ENCODE results near the gene PRSS3. TPM values are rescaled to one million over a fixed set of nuclear protein-coding genes. Genes with fewer than 3 reads are reported as not detected.

Gene PRSS3
- total and polyA plus RNA-seq, 9 of the 15 experiments (the other 6 are each of a cell fraction or from before 2014, with no cell fraction given): 0.35 to 0.42 TPM; not detected in 7

DNA sequence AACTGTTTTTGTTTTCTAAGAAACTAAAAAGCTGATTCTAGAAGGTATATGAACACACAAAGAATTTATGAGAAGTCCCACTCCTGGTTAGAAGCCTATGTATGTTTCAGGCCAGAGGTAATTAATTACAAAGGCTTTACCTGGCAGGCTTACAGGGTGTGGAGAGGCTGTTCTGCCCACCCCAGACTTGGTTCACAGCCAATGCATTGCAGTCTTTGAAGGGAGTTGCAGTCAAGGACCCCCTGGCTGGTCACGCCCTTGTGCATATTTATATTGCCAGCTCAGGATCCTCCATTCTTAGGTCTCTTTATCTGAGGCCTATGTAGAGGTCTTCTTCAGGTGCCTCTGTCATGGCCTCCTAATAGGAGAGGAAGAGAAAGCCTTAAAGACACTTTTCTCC, 13.6 kb upstream of the PRSS3 start:
- H3K4me1 ChIP-seq (replicated peaks in 1 of 2; ENCODE audit: control insufficient read depth in 2 of 2, insufficient read depth in 2 of 2, low read length in 2 of 2): no peaks in the 10 kb centered on the region; a peak in 1 of 5 replicates
- no peak overlapping the region for H3K4me2 ChIP-seq (ENCODE audit: insufficient read depth, low read length)
- no peak for DNase-seq (ENCODE audit: extremely low read depth in 1 of 4, low spot score in 3 of 4)
- H4K20me1 ChIP-seq (replicated peaks; ENCODE audit: control insufficient read depth, insufficient read depth, low read length): no peaks in the 10 kb centered on the region
- no peaks in the 10 kb centered on the region for H3K9me3 ChIP-seq (replicated peaks; ENCODE audit: control insufficient read depth, insufficient read depth, low read depth, low read length)
- ATAC-seq: no peak
- in situ Hi-C loops (cut with MboI): no loop called here
- no peak for TF ChIP-seq COPS2 (conservative IDR thresholded peaks at IDR 0.05)
- TF ChIP-seq GATA2 (CRISPR knock-in tag; IDR thresholded peaks at IDR 0.05): no peak
- no peak for TF ChIP-seq MCM2 (IDR thresholded peaks at IDR 0.05; ENCODE audit: low read depth)
- ChIA-PET POLR2A (no interaction called here), CTCF (ENCODE audit: low intra/inter-chr PET ratio) (no interaction called here)
- FAIRE-seq: no peak
- intact Hi-C loops (cut with micrococcal nuclease): loop anchor here (10.0 kb wide), 1 partner anchor 73 kb away; no protein-coding TSS in a partner anchor
- no peak overlapping the region for H3K4me3 ChIP-seq
- 17% methylated on average over 1 of the region's 1 CpG for WGBS (ENCODE audit: insufficient coverage, low coverage, missing lambda C conversion rate)
- no peaks in the 10 kb centered on the region for H3K79me2 ChIP-seq (ENCODE audit: control insufficient read depth, insufficient read depth, low read length)
- H3K9me1 ChIP-seq (ENCODE audit: control insufficient read depth, insufficient read depth, low read length): no peaks in the 10 kb centered on the region
- no peaks in the 10 kb centered on the region for H3K36me3 ChIP-seq (ENCODE audit: control insufficient read depth, insufficient read depth, low read length)
- peaks cover 0 to 4% of the 10 kb centered on the region in 2 experiments; a peak in 1 of 5 replicates for H3K27me3 ChIP-seq (ENCODE audit: control insufficient read depth in 2 of 2, insufficient read depth in 2 of 2, low read length in 2 of 2)
- BruUV-seq (replicated peaks): no TSS peak
- H3K9ac ChIP-seq (ENCODE audit: insufficient read depth in 1 of 2, low read depth in 2 of 2, low read length in 2 of 2): no peak overlapping the region
- H2AFZ ChIP-seq (ENCODE audit: low read depth, low read length): no peak overlapping the region
- H3K27ac ChIP-seq (ENCODE audit: extremely low read depth, low read depth, low read length): no peak overlapping the region

DNA sequence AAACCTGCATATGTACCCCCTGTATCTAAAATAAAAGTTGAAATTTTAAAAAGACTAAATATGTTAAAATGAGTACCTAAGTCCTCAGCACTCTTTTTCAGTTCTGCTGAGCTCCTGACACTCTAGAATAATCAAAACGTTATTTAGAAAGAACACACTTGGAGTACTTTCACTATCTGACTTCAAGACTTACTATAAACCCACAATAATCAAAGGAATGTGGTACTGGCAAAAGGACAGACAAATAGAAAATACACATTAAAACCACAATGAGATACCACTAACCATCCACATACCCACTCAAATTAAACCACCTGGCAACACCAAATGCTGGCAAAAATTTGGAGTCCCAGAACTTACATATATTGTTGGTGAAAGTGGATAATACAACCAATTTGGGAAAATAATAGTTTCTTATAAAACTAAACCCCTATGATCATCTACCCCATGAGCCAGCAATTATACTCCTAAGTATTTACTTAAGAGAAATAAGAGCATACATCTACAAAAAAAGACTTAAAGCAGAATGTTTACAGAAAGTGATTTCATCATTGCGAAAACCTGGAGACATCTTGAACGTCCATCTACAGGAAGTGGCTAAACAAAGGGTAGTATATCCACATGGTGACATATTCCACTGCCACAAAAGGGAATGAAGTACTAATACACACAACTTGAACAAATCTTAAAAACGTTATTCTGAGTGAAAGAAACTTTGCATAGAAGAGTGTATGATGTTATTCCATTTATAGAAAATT, 12.8 kb upstream of the PRSS3 start:
- FAIRE-seq (no peak), DNase-seq (ENCODE audit: extremely low read depth in 1 of 4, low spot score in 3 of 4) (no peak), ATAC-seq (no peak)
- ChIA-PET POLR2A (no interaction called here), CTCF (ENCODE audit: low intra/inter-chr PET ratio) (no interaction called here)
- no peaks in the 10 kb centered on the region for H3K79me2 ChIP-seq (ENCODE audit: control insufficient read depth, insufficient read depth, low read length)
- no peak overlapping the region for H2AFZ ChIP-seq (ENCODE audit: low read depth, low read length)
- H3K4me1 ChIP-seq (replicated peaks in 1 of 2; ENCODE audit: control insufficient read depth in 2 of 2, insufficient read depth in 2 of 2, low read length in 2 of 2): no peaks in the 10 kb centered on the region; a peak in 1 of 5 replicates
- WGBS (ENCODE audit: insufficient coverage, low coverage, missing lambda C conversion rate): 25% methylated on average over 4 of the region's 4 CpGs
- H3K27ac ChIP-seq (ENCODE audit: extremely low read depth, low read depth, low read length): no peak overlapping the region
- intact Hi-C loops (cut with micrococcal nuclease): loop anchor here (10.0 kb wide), 1 partner anchor 72 kb away; no protein-coding TSS in a partner anchor
- no peaks in the 10 kb centered on the region for H3K9me3 ChIP-seq (replicated peaks; ENCODE audit: control insufficient read depth, insufficient read depth, low read depth, low read length)
- no peaks in the 10 kb centered on the region for H3K36me3 ChIP-seq (ENCODE audit: control insufficient read depth, insufficient read depth, low read length)
- H4K20me1 ChIP-seq (replicated peaks; ENCODE audit: control insufficient read depth, insufficient read depth, low read length): no peaks in the 10 kb centered on the region
- peaks cover 0 to 4% of the 10 kb centered on the region in 2 experiments; a peak in 1 of 5 replicates for H3K27me3 ChIP-seq (ENCODE audit: control insufficient read depth in 2 of 2, insufficient read depth in 2 of 2, low read length in 2 of 2)
- in situ Hi-C loops (cut with MboI): no loop called here
- H3K4me2 ChIP-seq (ENCODE audit: insufficient read depth, low read length): no peak overlapping the region
- no peaks in the 10 kb centered on the region for H3K9me1 ChIP-seq (ENCODE audit: control insufficient read depth, insufficient read depth, low read length)
- no TSS peak for BruUV-seq (replicated peaks)
- H3K4me3 ChIP-seq: no peak overlapping the region
- H3K9ac ChIP-seq (ENCODE audit: insufficient read depth in 1 of 2, low read depth in 2 of 2, low read length in 2 of 2): no peak overlapping the region
- TF ChIP-seq MEIS2 (IDR thresholded peaks at IDR 0.05; ENCODE audit: partially characterized antibody) (peak; percentile 5), GABPA (tag; conservative IDR thresholded peaks at IDR 0.05; ENCODE audit: low read depth) (peak; percentile 44; the same call in 1 of the 2 replicates), MTF1 (CRISPR knock-in tag; IDR thresholded peaks at IDR 0.05; ENCODE audit: borderline replicate concordance) (no peak), CEBPG (CRISPR knock-in tag; IDR thresholded peaks at IDR 0.05) (no peak), CEBPG (tag; conservative IDR thresholded peaks at IDR 0.05 in 1 of 2, IDR thresholded peaks at IDR 0.05 in 1 of 2) (peak in 1 of 2 experiments; percentile 70; a peak in 2 of 4 replicates), COPS2 (conservative IDR thresholded peaks at IDR 0.05) (no peak), SUPT5H (IDR thresholded peaks at IDR 0.05) (no peak), ZNF785 (CRISPR knock-in tag; IDR thresholded peaks at IDR 0.05) (no peak), CHD1 (IDR thresholded peaks at IDR 0.05; ENCODE audit: low read length) (no peak), ZKSCAN8 (CRISPR knock-in tag; IDR thresholded peaks at IDR 0.05) (no peak), POLR2G (IDR thresholded peaks at IDR 0.05; ENCODE audit: low read depth, low read length) (no peak), ZNF780A (CRISPR knock-in tag; IDR thresholded peaks at IDR 0.05) (no peak), ZNF282 (CRISPR knock-in tag; IDR thresholded peaks at IDR 0.05) (no peak)
- TF ChIP-seq, protein P1, sequence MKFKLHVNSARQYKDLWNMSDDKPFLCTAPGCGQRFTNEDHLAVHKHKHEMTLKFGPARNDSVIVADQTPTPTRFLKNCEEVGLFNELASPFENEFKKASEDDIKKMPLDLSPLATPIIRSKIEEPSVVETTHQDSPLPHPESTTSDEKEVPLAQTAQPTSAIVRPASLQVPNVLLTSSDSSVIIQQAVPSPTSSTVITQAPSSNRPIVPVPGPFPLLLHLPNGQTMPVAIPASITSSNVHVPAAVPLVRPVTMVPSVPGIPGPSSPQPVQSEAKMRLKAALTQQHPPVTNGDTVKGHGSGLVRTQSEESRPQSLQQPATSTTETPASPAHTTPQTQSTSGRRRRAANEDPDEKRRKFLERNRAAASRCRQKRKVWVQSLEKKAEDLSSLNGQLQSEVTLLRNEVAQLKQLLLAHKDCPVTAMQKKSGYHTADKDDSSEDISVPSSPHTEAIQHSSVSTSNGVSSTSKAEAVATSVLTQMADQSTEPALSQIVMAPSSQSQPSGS (CRISPR knock-in tag; IDR thresholded peaks at IDR 0.05): no peak
